CD4-positive, alpha-beta T cell (primary cell): ENCODE results near the gene R3HDM2. TPM values are rescaled to one million over a fixed set of nuclear protein-coding genes. Genes with fewer than 3 reads are reported as not detected.
"Not testable (repeated sequence)": the region's sequence is repeated elsewhere in the genome, so short reads cannot be mapped to it uniquely, and the experiment has no call there.

ENCODE experiments used
- ATAC-seq: fragments of 200-7000 bp; cut with Tn5 transposase; one replicate; pipeline ENCODE4 v1.10.0; 2022; ENCODE audit warnings: mild to moderate bottlenecking; ENCODE audit not compliant: poor library complexity
- CTCF ChIA-PET: fragments of 350-600 bp; sonication (Branson Sonifier 250); formaldehyde crosslinking; loops from one replicate; lab custom pipeline; 2021; ENCODE audit warnings: antibody characterized with exemption, inconsistent platforms; lab: Charles Lee
- POLR2A ChIA-PET: fragments of 350-600 bp; sonication (Branson Sonifier 250); formaldehyde crosslinking; loops from one replicate; lab custom pipeline; 2021; ENCODE audit warnings: antibody characterized with exemption, inconsistent platforms; lab: Charles Lee
- DNase-seq, 14 experiments: peaks; one replicate each; pipeline ENCODE4 v3.0.0-alpha.2; 2013 to 2020; ENCODE audit warnings: mixed read lengths in 2 of 14
- H3K27ac ChIP-seq, 2 donors: one replicate each; pipeline versions ENCODE4 v1.5.1 to v1.7.0; 2013; ENCODE audit warnings: low read length in 2 of 2, low read depth in 1 of 2, mild to moderate bottlenecking in 1 of 2
- H3K27me3 ChIP-seq, 2 experiments: 1 replicate in 1 of 2; 2 replicates in 1 of 2; pipeline versions ENCODE4 v1.6.1 to v1.7.0; 2013; ENCODE audit warnings: low read length in 2 of 2, control low read depth in 1 of 2, mild to moderate bottlenecking in 1 of 2, moderate library complexity in 1 of 2; ENCODE audit not compliant: insufficient read depth in 2 of 2, control insufficient read depth in 1 of 2
- H3K36me3 ChIP-seq: one replicate; pipeline ENCODE4 v1.6.1; 2013; ENCODE audit warnings: low read length, control low read depth; ENCODE audit not compliant: insufficient read depth
- H3K4me1 ChIP-seq: one replicate; pipeline ENCODE4 v1.6.1; 2013; ENCODE audit warnings: low read length, control low read depth; ENCODE audit not compliant: insufficient read depth
- H3K4me3 ChIP-seq: one replicate; pipeline ENCODE4 v1.5.1; 2013; ENCODE audit warnings: mild to moderate bottlenecking, low read length, moderate library complexity
- H3K9me3 ChIP-seq, 2 experiments: 1 replicate in 1 of 2; 2 replicates in 1 of 2; pipeline versions ENCODE4 v1.6.1 to v1.7.0; 2013; ENCODE audit warnings: low read length in 2 of 2, mild to moderate bottlenecking in 2 of 2, control low read depth in 1 of 2, moderate library complexity in 1 of 2; ENCODE audit not compliant: control insufficient read depth in 1 of 2, insufficient read depth in 1 of 2
- H3K27ac Mint-ChIP-seq: one replicate; pipeline ENCODE4 v1.8.0; 2020; ENCODE audit warnings: mixed read lengths
- H3K27me3 Mint-ChIP-seq: one replicate; pipeline ENCODE4 v1.8.0; 2021; ENCODE audit warnings: mixed read lengths
- H3K36me3 Mint-ChIP-seq: one replicate; pipeline ENCODE4 v1.8.0; 2021; ENCODE audit warnings: low read depth, mixed read lengths
- H3K4me1 Mint-ChIP-seq: one replicate; pipeline ENCODE4 v1.8.0; 2021; ENCODE audit warnings: low read depth, mixed read lengths
- H3K4me3 Mint-ChIP-seq: one replicate; pipeline ENCODE4 v1.8.0; 2020; ENCODE audit warnings: mild to moderate bottlenecking, mixed read lengths
- H3K9me3 Mint-ChIP-seq: one replicate; pipeline ENCODE4 v1.8.0; 2020; ENCODE audit warnings: mixed read lengths
- CTCF ChIP-seq: fragments of 200-600 bp; IDR thresholded peaks from one replicate; pipeline ENCODE4 v1.8.0; 2022; ENCODE audit warnings: antibody characterized with exemption, mild to moderate bottlenecking
- intact Hi-C, 2 experiments: fragments of 100-400 bp; cut with DNase I in 1 of 2; cut with micrococcal nuclease in 1 of 2; formaldehyde crosslinking; loops; one replicate each; pipeline versions ENCODE4 v1.15.1 to v1.9.0; 2023 to 2025; cut with DNase I, micrococcal nuclease
- total RNA-seq, 174 experiments: library from RNA in 2 of 174; stranded (reverse) in 2 of 174; gene quantifications; one replicate each; pipeline ENCODE4 v1.2.3 and lab custom pipeline; 2021 to 2026

Gene R3HDM2
- total RNA-seq, 2 experiments from 2014 or later = 106 to 115 TPM

- H3K27me3 Mint-ChIP-seq = no peaks in the 10 kb centered on the region
- Histone ChIP-seq H3K27ac (no peak overlapping the region), H3K4me3 (no peak overlapping the region), H3K36me3 (peaks cover 14% of the 10 kb centered on the region), H3K27me3 (no peaks in the 10 kb centered on the region), H3K4me1 (no peaks in the 10 kb centered on the region), H3K9me3 (no peaks in the 10 kb centered on the region)
- H3K9me3 Mint-ChIP-seq = no peaks in the 10 kb centered on the region
- TF ChIP-seq CTCF = no peak
- no peak overlapping the region for H3K4me3 Mint-ChIP-seq
- peaks cover 31% of the 10 kb centered on the region for H3K4me1 Mint-ChIP-seq
- intact Hi-C loops = no loop called here
- peaks cover 22% of the 10 kb centered on the region for H3K36me3 Mint-ChIP-seq
- DNase-seq (no peak), ATAC-seq (no peak)
- CTCF ChIA-PET = interaction anchor here (0.6 to 0.7 kb wide), 2 partner anchors 7 to 105 kb away, joined by 3 to 4 read pairs; no protein-coding TSS in a partner anchor
- POLR2A ChIA-PET = interaction anchor here (0.8 kb wide), 1 partner anchor 141 kb away, joined by 3 read pairs; no protein-coding TSS in a partner anchor
- no peak overlapping the region for H3K27ac Mint-ChIP-seq
Measured at GRCh38 chr12:57410534-57410933, 20.3 kb downstream of the R3HDM2 start.

- TF ChIP-seq CTCF = no peak
- Mint-ChIP-seq H3K4me3 (no peak overlapping the region), H3K36me3 (peaks cover 4% of the 10 kb centered on the region), H3K4me1 (peaks cover 20% of the 10 kb centered on the region), H3K27me3 (no peaks in the 10 kb centered on the region), H3K27ac (no peak overlapping the region), H3K9me3 (no peaks in the 10 kb centered on the region)
- intact Hi-C loops = no loop called here
- Histone ChIP-seq H3K9me3 (no peaks in the 10 kb centered on the region), H3K27ac (no peak overlapping the region), H3K4me1 (no peaks in the 10 kb centered on the region), H3K4me3 (no peak overlapping the region), H3K36me3 (no peaks in the 10 kb centered on the region), H3K27me3 (no peaks in the 10 kb centered on the region)
- DNase-seq (no peak), ATAC-seq (no peak)
- ChIA-PET CTCF (no interaction called here), POLR2A (no interaction called here)
Measured at GRCh38 chr12:57404966-57405640, 25.7 kb downstream of the R3HDM2 start.

- H3K27me3 ChIP-seq, ATAC-seq, H3K4me3 ChIP-seq, H3K4me1 ChIP-seq, H3K9me3 Mint-ChIP-seq, DNase-seq, intact Hi-C loops, H3K4me3 Mint-ChIP-seq, CTCF ChIA-PET, H3K9me3 ChIP-seq, H3K36me3 ChIP-seq, H3K27ac Mint-ChIP-seq, H3K27ac ChIP-seq, POLR2A ChIA-PET, H3K27me3 Mint-ChIP-seq: not testable (repeated sequence)
- peaks cover 20% of the 10 kb centered on the region for H3K4me1 Mint-ChIP-seq
- peaks cover 12% of the 10 kb centered on the region for H3K36me3 Mint-ChIP-seq
Measured at GRCh38 chr12:57402156-57402555, 28.7 kb downstream of the R3HDM2 start.

- POLR2A ChIA-PET = no interaction called here
Measured at GRCh38 chr12:57401165-57401564, 29.7 kb downstream of the R3HDM2 start.

More at GRCh38 chr12:57401165-57401564, 29.7 kb downstream of the R3HDM2 start:
- H3K27me3 ChIP-seq = no peaks in the 10 kb centered on the region
- Mint-ChIP-seq H3K36me3 (peaks cover 11% of the 10 kb centered on the region), H3K4me1 (peaks cover 15% of the 10 kb centered on the region), H3K4me3 (no peak overlapping the region), H3K27me3 (no peaks in the 10 kb centered on the region), H3K27ac (peak overlapping the region; percentile 27), H3K9me3 (no peaks in the 10 kb centered on the region)
- intact Hi-C loops = no loop called here
- no peaks in the 10 kb centered on the region for H3K36me3 ChIP-seq
- DNase-seq (no peak), ATAC-seq (no peak)
- CTCF ChIA-PET = no interaction called here
- no peak overlapping the region for H3K4me3 ChIP-seq
- H3K27ac ChIP-seq = no peak overlapping the region
- TF ChIP-seq CTCF = no peak
- no peaks in the 10 kb centered on the region for H3K4me1 ChIP-seq
- H3K9me3 ChIP-seq = no peaks in the 10 kb centered on the region
